HS-27A (cell line): ENCODE results near the gene SNUPN.

Experiments used
- DNase-seq: peaks from one replicate; pipeline ENCODE4 v3.0.0-alpha.2; 2012; ENCODE audit warnings: low read depth, missing footprints

The SNUPN gene

GRCh38 chr15:75654201-75654907 lies 28.8 kb upstream of the SNUPN start:
- DNase-seq = no peak

GRCh38 chr15:75653347-75653913 lies 27.9 kb upstream of the SNUPN start:
- DNase-seq = no peak

DNA sequence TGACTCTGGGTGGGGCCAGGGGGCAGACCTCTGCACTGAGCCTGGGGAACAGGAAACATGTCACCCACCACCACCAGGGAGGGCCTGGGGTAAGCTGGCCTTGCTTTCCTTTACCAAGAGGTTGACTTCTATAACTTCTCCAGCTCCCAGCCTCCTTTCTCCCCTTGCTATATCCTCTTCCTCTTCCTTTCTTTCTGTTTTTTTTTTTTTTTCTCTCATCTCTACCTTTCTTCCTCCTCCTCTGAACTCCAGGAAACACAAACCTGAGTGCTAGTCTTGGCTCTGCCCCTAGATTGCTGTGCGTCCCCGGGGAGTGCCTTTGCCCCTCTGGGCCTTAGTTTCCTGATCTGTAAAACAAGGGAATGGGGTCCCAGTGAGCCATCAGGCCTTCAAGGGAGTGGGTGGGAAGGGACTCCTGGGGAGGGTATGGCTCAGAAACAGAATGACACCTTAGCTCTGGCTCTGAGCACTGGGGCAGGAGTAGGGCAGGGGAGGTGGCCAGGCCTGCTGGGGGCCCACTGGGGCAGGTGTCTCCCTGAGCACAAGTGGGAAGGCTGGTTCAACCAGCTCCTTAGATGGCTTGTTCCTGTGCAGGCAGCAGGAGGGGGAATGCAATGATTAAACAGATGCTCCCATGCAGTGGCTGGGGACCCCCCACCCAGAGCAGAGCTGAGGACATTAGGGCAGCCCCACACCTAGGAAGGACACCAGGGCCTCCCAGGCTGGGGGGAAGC lies 26.5 kb upstream of the SNUPN start:
- DNase-seq = no peak

- no peak for DNase-seq
Measured at GRCh38 chr15:75650908-75651809, 25.6 kb upstream of the SNUPN start.

GRCh38 chr15:75649848-75650247 lies 24.3 kb upstream of the SNUPN start:
- no peak for DNase-seq

GRCh38 chr15:75649045-75649761 lies 23.7 kb upstream of the SNUPN start:
- no peak for DNase-seq

- no peak for DNase-seq
Measured at GRCh38 chr15:75648156-75649000, 22.9 kb upstream of the SNUPN start.

DNA sequence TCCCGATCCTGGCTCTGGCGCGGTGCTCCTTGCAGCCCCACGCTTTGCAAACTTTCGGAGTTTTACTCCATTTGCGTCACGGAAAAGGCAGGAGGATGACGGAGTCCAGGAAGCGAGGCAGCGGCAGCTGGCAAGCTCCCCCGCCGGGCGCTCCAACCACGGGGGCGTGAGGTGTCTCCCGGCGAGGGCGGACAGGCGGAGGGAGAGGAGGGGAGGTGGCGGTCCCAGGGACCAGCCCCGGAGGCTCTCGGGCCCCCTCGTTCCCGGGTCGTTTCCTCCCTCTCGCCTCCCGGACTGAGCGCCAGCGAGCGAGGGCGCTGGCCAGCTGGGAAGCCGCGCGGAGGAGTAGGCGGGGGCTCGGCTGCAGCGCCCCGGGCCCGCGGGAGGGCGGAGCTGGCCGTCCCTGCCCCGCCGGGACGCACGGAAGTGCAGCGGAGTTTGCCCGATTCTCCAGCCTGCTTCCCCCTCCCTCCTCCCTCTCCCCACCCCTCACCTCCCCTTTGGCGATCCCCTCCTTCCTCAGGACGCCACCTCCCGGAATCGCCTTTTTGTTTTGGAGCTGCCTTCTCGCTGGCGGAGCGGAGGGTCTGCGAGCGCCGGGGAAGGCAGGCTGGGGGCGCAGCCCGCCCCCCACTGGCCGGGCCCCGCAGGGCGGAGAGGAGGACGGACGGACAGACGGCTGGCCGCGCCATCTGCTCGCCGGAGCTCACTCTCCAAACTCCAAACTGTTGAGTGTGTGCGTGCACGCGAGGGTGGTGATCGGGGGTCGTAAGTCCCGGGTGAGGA lies 22.0 kb upstream of the SNUPN start, which contains the start of gene SNX33:
Gene SNX33 (plus strand): TSS at position 543 of the 786 bp plus-strand sequence. CDS start 1,191 bp downstream, outside the sequence.
- no peak for DNase-seq

DNA sequence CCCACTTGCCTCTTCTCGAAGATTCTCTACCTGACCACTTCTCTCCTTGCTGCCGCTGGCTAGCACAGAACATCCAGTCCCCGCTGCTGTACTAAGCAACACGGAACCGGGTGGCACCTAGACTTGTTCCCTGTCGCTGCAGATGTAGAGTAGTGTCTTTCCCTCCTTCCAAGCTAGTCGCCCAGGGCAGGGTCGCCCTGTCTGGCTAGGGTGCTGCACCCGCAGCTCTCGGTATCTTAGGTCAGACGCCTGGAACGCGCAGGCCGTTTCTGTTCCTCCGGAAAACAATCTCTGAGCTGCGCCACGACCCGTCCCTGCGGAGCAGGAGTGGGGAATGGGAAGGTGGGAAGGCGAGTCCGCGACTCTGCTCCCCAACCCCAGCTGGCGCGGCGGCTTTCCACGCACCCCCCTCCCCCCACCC lies 21.4 kb upstream of the SNUPN start:
- no peak for DNase-seq

DNA sequence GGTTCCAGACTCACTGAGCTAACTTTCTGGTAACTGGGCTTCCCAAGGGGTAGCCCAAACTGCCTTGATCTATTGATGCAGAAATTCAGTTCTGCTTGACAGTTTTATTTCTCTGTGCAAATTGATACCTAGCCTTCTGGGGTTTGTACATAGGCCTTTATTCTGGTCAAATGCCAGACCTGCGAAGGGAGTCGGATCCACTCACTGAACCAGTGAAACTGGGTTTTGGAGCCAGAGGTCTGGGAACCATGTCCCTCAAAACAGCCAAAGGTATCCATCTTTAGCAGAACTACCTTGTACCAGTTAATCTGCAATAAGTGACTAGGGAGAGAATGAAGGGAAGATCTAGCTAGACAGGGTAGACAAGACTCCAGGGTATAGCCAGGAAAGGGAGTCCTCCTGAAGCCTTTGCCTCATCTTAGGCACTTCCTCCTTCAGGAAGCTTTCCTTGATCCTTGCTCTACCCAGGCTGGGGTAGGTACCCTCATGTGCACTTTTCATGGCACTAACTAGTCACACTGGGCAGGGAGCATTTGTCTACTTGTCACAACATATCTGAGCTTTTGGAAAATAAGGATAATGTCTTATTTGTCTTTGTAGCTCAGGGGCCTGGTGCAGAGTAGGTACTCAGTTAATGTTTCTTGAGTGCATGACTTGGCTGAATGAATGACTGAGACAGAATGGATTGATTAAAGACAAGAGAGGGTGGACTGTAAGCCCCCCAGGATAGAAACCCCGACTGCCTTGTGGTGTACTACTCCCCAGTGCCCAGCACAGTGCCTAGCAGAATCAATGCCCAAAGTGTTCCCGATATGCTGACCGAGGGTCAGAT lies 20.8 kb upstream of the SNUPN start:
- no peak for DNase-seq

DNA sequence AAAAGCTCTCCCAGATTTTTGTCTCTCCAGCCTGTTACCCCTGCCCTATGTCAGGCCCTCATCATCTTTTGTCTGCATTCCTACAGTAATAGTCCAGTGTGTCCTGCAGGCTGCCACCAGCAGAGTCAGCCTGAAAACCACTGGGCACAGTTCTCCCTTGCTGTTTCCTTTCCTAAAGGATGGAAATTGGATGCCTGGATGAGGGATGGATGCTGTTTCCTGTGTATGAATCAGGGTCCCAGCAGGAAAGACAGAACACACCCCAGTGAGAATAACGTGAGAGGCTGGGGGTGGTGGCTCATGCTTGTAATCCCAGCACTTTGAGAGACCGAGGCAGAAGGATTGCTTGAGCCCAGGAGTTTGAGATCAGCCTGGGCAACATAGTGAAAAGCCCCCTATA lies 18.9 kb upstream of the SNUPN start:
- DNase-seq = no peak

DNA sequence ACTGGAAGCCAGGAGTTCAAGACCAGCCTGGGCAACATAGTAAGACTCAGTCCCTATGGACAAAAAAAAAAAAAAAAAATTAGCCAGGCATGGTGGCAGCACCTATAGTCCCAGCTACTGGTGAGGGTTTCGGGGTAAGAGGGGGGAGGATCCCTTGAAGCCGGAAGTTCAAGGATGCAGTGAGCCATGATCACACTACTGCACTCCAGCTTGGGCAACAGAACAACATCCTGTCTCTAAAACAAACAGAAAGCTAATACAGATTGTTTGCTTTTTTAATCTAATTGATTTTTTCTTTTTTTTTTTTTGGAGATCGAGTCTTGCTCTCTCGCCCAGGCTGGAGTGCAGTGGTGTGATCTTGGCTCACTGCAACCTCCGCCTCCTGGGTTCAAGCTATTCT lies 16.1 kb upstream of the SNUPN start:
- DNase-seq = no peak

GRCh38 chr15:75641179-75641503 lies 15.6 kb upstream of the SNUPN start:
- DNase-seq = no peak

DNA sequence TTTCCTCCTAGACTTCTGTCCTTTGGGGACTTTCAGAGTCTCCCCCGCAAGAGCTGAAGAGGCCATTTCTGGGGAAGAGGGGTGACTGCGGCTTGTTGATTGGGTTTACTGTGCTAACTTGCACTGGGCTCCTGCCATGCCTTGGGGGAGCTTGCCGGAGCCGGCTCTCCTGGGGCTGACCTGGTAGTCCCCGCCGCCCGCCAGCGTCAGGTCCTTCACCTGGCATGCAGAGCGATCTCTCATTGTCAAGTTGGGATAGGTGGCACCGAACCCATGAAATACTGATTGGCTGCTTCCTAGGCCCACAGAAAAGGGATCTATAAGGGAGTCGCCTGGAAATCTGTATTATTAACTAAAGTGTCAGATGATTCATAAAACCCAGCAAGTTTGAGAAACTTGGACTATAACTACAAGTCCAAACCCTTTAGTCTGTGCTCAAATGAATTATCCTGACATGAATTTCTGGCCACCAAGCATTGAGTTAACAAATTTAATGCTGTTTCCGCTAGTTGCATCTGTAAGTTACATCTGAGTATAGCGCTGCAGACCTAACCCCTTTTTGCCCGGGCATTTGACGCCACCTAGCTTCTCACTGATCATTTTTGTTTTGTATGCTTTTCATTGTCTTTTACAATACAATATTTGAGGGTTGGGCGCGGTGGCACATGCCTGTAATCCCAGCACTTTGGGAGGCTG lies 15.1 kb upstream of the SNUPN start:
- no peak for DNase-seq

DNA sequence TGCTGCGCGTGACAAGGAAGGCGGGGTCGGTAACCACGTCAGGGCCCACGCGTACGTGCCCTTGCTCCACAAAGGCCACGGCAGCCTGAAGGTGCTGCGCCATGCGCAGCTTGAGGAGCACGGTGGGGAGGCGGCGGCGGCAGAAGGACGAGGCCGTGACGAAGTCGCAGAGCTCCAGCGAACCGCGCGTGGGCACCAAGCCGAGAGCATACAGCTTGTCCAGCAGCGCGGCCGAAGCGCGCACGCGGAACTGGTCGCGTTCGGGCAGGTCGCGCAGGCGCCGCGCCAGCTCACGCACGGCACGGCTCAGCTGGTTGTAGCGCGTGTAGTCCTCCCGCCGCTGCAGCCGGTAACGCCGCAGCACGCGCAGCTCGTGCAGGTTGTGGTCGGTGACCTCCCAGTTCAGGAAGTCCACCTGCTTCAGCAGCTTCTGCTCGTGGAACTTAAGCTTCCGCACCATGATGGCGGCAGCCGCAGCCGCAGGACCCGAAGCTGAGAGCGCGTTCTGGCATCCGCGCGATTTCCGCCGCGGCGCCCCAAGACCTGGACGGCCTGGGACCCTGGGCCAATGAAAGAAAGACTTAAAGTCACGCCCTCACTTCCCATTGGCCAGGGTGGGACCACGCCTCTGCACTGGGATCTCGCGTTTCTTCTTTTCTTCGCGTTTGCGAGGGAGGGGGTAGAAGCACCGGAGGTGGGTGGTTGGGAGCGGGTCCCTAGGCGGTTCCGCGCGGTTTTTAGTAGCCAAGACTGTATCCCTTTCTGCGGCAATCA lies 14.4 kb upstream of the SNUPN start, which contains the start of gene IMP3:
Gene IMP3 (minus strand): TSS at position 516 of the 774 bp plus-strand sequence. CDS start 56 bp downstream, at position 460.
- peak; percentile 97 for DNase-seq

GRCh38 chr15:75639191-75639708 lies 13.7 kb upstream of the SNUPN start:
- DNase-seq = no peak
